T-cell (primary cell): Measurements from ENCODE around the gene KATNB1. TPM values are rescaled to one million over a fixed set of nuclear protein-coding genes. Genes with fewer than 3 reads are reported as not detected.
"Not testable (repeated sequence)": the region's sequence is repeated elsewhere in the genome, so short reads cannot be mapped to it uniquely, and the experiment has no call there.

Experiments
- ATAC-seq, 4 experiments: fragments of 200-7000 bp in 3 of 4; fragments of 150-1000 bp in 1 of 4; cut with Tn5 transposase; replicated peaks in 1 of 4; 1 replicate in 3 of 4; 2 replicates in 1 of 4; pipeline ENCODE4 v1.10.0; 2021; ENCODE audit warnings: moderate library complexity in 3 of 4, mild to moderate bottlenecking in 2 of 4, moderate number of reproducible peaks in 1 of 4
- CTCF ChIA-PET, 2 donors: fragments of 300-600 bp; sonication (Branson Sonifier 250); formaldehyde crosslinking; loops; one replicate each; lab custom pipeline; 2022; ENCODE audit warnings: antibody characterized with exemption in 2 of 2; lab: Charles Lee
- POLR2A ChIA-PET, 2 donors: fragments of 300-600 bp; sonication (Branson Sonifier 250); formaldehyde crosslinking; loops; one replicate each; lab custom pipeline; 2022; ENCODE audit warnings: antibody characterized with exemption in 2 of 2; lab: Charles Lee
- DNase-seq, 35 experiments: peaks; one replicate each; pipeline versions ENCODE4 v3.0.0 to v3.0.0-alpha.2; 2013 to 2023
- H3K27ac ChIP-seq: one replicate; pipeline ENCODE4 v1.5.1; 2013; ENCODE audit warnings: low read length
- H3K27me3 ChIP-seq, 2 experiments: replicated peaks in 1 of 2; 1 replicate in 1 of 2; 2 replicates in 1 of 2; pipeline versions ENCODE4 v1.6.1 to v1.7.0; 2013; ENCODE audit warnings: low read length in 1 of 2, mixed read lengths in 1 of 2; ENCODE audit not compliant: control insufficient read depth in 2 of 2, insufficient read depth in 2 of 2; ENCODE audit errors: extremely low read depth in 1 of 2
- H3K36me3 ChIP-seq, 2 donors: 1 replicate in 1 of 2; 2 replicates in 1 of 2; pipeline versions ENCODE4 v1.6.1 to v1.7.0; 2013; ENCODE audit warnings: low read length in 1 of 2; ENCODE audit not compliant: control insufficient read depth in 2 of 2, insufficient read depth in 1 of 2; ENCODE audit errors: extremely low read depth in 1 of 2
- H3K4me1 ChIP-seq, 2 experiments: 1 replicate in 1 of 2; 2 replicates in 1 of 2; pipeline versions ENCODE4 v1.6.1 to v1.7.0; 2013; ENCODE audit warnings: low read length in 2 of 2, mixed read lengths in 1 of 2; ENCODE audit not compliant: insufficient read depth in 2 of 2, control insufficient read depth in 1 of 2; ENCODE audit errors: extremely low read depth in 1 of 2
- H3K4me3 ChIP-seq, 2 donors: 1 replicate in 1 of 2; 2 replicates in 1 of 2; pipeline versions ENCODE4 v1.5.1 to v1.7.0; 2013; ENCODE audit warnings: mild to moderate bottlenecking in 2 of 2, low read length in 1 of 2, moderate library complexity in 1 of 2; ENCODE audit not compliant: control insufficient read depth in 1 of 2; ENCODE audit errors: extremely low read depth in 1 of 2
- H3K9me3 ChIP-seq: 2 replicates; pipeline ENCODE4 v1.7.0; 2013
- H3K27ac Mint-ChIP-seq, 2 donors: one replicate each; pipeline ENCODE4 v1.8.0; 2020 to 2021; ENCODE audit warnings: mild to moderate bottlenecking in 2 of 2, mixed read lengths in 2 of 2
- H3K27me3 Mint-ChIP-seq, 2 donors: one replicate each; pipeline ENCODE4 v1.8.0; 2021 to 2022; ENCODE audit warnings: mixed read lengths in 2 of 2
- H3K36me3 Mint-ChIP-seq: one replicate; pipeline ENCODE4 v1.8.0; 2021; ENCODE audit warnings: mixed read lengths
- H3K4me1 Mint-ChIP-seq, 3 donors: one replicate each; pipeline ENCODE4 v1.8.0; 2020 to 2022; ENCODE audit warnings: mixed read lengths in 3 of 3, mild to moderate bottlenecking in 1 of 3
- H3K4me3 Mint-ChIP-seq, 3 donors: one replicate each; pipeline ENCODE4 v1.8.0; 2020 to 2022; ENCODE audit warnings: mild to moderate bottlenecking in 3 of 3, mixed read lengths in 3 of 3, moderate library complexity in 3 of 3
- H3K9me3 Mint-ChIP-seq, 3 donors: one replicate each; pipeline ENCODE4 v1.8.0; 2020 to 2022; ENCODE audit warnings: mixed read lengths in 3 of 3
- WGBS: methylation state at CpG from one replicate; pipeline ENCODE4 v1.1.5; 2013; ENCODE audit warnings: missing lambda C conversion rate; ENCODE audit not compliant: insufficient coverage; 5-methylcytosine and 5-hydroxymethylcytosine counted together
- total RNA-seq, 35 experiments: library from RNA in 6 of 35; stranded (reverse) in 6 of 35; fragments of 120-200 nt in 1 of 35; gene quantifications; one replicate each; pipeline versions ENCODE4 v1.2.1 to v1.2.4 and lab custom pipeline; 2013 to 2026

Gene KATNB1
- total RNA-seq, 5 donors from 2014 or later (not counting 1 experiment from before 2014, with no cell fraction given): 23.0 to 28.0 (median 25.5) TPM

DNA sequence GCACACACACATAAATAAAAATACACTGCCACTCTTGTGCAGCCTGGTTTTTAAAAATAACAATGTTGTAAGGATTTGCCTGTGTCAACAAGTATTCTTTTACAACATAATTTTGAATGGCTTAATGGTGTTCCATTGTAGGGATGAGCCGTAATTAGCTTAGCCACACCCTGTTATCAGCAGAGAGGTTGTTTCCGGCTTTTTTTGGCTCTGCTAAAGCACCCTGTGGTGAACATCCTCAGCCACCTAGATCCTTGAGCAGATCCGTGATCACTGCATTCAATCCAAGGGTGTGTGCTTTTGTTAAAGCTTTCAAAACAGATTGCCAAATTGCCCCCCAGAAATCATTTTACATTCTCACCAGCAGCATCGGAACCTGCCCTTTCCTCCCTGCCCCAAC lies 7.0 kb downstream of the KATNB1 start:
- Mint-ChIP-seq H3K27me3 (no peaks in the 10 kb centered on the region), H3K4me1 (peaks cover 0 to 5% (median 2%) of the 10 kb centered on the region in 3 donors), H3K36me3 (peaks cover 20% of the 10 kb centered on the region), H3K4me3 (no peak overlapping the region), H3K9me3 (no peaks in the 10 kb centered on the region), H3K27ac (no peak overlapping the region)
- no peak overlapping the region for H3K27ac ChIP-seq
- H3K27me3 ChIP-seq: no peaks in the 10 kb centered on the region
- no peaks in the 10 kb centered on the region for H3K4me1 ChIP-seq
- 100% methylated on average over 2 of the region's 4 CpGs for WGBS
- H3K36me3 ChIP-seq: peaks cover 6 to 30% of the 10 kb centered on the region in 2 donors
- no peak overlapping the region for H3K4me3 ChIP-seq
- ChIA-PET POLR2A (no interaction called here), CTCF (no interaction called here)
- DNase-seq (no peak), ATAC-seq (no peak)
- H3K9me3 ChIP-seq: no peaks in the 10 kb centered on the region

GRCh38 chr16:57743458-57743857 lies 7.9 kb downstream of the KATNB1 start:
- Histone ChIP-seq H3K27ac (no peak overlapping the region), H3K9me3 (no peaks in the 10 kb centered on the region), H3K36me3 (peaks cover 3 to 30% of the 10 kb centered on the region in 2 donors), H3K4me3 (no peak overlapping the region), H3K27me3 (no peaks in the 10 kb centered on the region), H3K4me1 (no peaks in the 10 kb centered on the region)
- ATAC-seq: no peak
- peaks cover 20% of the 10 kb centered on the region for H3K36me3 Mint-ChIP-seq
- H3K4me1 Mint-ChIP-seq: no peaks in the 10 kb centered on the region
- no peaks in the 10 kb centered on the region for H3K27me3 Mint-ChIP-seq
- no peak overlapping the region for H3K4me3 Mint-ChIP-seq
- no peak overlapping the region for H3K27ac Mint-ChIP-seq
- ChIA-PET POLR2A (interaction anchor here in 1 of 2 donors (0.5 kb wide), 1 partner anchor 113 kb away, joined by 10 read pairs; no protein-coding TSS in a partner anchor), CTCF (no interaction called here)
- WGBS: 79% methylated on average over 6 of the region's 10 CpGs
- no peaks in the 10 kb centered on the region for H3K9me3 Mint-ChIP-seq
- no peak for DNase-seq

DNA sequence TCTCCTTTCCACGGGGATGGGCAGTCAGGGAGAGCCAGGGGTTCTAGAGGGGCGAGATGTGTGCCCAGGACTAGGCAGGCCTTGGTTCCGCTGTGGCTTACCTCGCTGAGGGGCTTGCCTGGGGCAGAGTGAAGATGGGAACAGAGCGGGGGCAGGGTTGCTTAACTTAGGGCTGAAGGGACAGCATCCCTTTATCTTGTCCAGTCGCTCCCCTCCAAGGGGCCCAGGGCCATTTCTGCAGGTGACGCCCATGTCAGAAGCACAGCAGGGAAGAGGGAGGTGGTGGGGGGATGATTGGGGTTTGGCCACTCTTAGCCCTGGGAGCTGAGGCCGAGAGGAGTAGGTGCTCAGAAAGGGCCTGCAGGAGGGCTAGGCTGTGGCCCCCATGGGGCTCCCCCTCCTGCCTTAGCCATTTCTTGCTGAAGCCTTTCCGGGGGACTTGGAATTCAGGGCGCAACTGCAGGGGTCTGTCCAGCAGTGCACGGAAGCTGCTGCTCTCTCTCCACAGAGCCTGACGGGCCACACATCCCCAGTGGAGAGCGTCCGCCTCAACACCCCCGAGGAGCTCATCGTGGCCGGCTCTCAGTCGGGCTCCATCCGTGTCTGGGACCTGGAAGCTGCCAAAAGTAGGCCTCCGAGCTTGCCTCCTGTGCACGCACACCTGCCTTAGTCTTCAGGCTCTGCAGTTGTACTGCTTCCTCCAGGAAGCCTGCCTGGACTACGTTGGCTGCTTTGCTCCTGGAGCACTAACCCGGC lies 8.5 kb downstream of the KATNB1 start:
- ChIA-PET CTCF (no interaction called here), POLR2A (interaction anchor here in 1 of 2 donors (0.5 to 1.0 kb wide), 2 partner anchors 8 to 112 kb away, joined by 4 to 10 read pairs; partner anchors contain the start of gene KATNB1)
- Histone ChIP-seq H3K27ac (no peak overlapping the region), H3K4me3 (no peak overlapping the region), H3K9me3 (no peaks in the 10 kb centered on the region), H3K36me3 (peaks cover 3 to 27% of the 10 kb centered on the region in 2 donors), H3K27me3 (no peaks in the 10 kb centered on the region), H3K4me1 (no peaks in the 10 kb centered on the region)
- WGBS: 95% methylated on average over 19 of the region's 23 CpGs
- Mint-ChIP-seq H3K4me1 (no peaks in the 10 kb centered on the region), H3K4me3 (no peak overlapping the region), H3K36me3 (peaks cover 20% of the 10 kb centered on the region), H3K9me3 (no peaks in the 10 kb centered on the region), H3K27ac (no peak overlapping the region), H3K27me3 (no peaks in the 10 kb centered on the region)
- DNase-seq (no peak), ATAC-seq (no peak)

GRCh38 chr16:57744642-57744903 lies 9.0 kb downstream of the KATNB1 start:
- peaks cover 0 to under 1% of the 10 kb centered on the region in 2 experiments for H3K4me1 ChIP-seq
- Mint-ChIP-seq H3K4me3 (no peak overlapping the region), H3K36me3 (peaks cover 20% of the 10 kb centered on the region), H3K4me1 (no peaks in the 10 kb centered on the region), H3K9me3 (no peaks in the 10 kb centered on the region), H3K27me3 (no peaks in the 10 kb centered on the region), H3K27ac (no peak overlapping the region)
- H3K36me3 ChIP-seq: peaks cover 3 to 27% of the 10 kb centered on the region in 2 donors
- ChIA-PET CTCF (no interaction called here), POLR2A (interaction anchor here in 1 of 2 donors (1.0 kb wide), 1 partner anchor 9 kb away, joined by 4 read pairs; the partner anchor contains the start of gene KATNB1)
- no peak overlapping the region for H3K27ac ChIP-seq
- H3K4me3 ChIP-seq: no peak overlapping the region
- no peaks in the 10 kb centered on the region for H3K27me3 ChIP-seq
- H3K9me3 ChIP-seq: no peaks in the 10 kb centered on the region
- WGBS: 94% methylated on average over 5 of the region's 7 CpGs
- no peak for DNase-seq
- no peak for ATAC-seq

DNA sequence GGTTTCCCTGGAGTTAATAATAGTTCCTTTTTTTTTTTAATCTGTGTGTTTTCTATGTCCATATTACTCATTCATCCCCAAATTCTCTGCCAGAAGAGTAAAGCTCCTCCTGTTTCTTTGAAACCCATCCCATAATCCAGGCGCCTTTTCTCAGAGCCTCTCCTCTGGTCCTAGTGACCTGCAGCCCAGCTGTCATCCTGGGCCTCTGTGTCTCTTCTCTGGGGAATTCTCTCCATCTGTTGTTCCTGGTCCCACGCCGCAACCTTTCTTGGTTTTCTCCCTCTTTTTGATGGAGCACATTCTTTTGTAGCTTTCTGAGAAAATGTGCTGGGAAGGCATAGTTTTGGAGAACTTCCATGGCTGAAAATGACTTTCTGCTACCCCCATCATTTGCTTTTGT lies 10.2 kb downstream of the KATNB1 start:
- Mint-ChIP-seq H3K4me1 (peaks cover 0 to 2% (median 0%) of the 10 kb centered on the region in 3 donors), H3K9me3 (no peaks in the 10 kb centered on the region), H3K27me3 (no peaks in the 10 kb centered on the region), H3K4me3 (no peak overlapping the region), H3K36me3 (peaks cover 26% of the 10 kb centered on the region), H3K27ac (no peak overlapping the region)
- no peak for DNase-seq
- Histone ChIP-seq H3K4me1 (peaks cover 0 to 12% of the 10 kb centered on the region in 2 experiments), H3K27ac (no peak overlapping the region), H3K36me3 (peaks cover 5 to 27% of the 10 kb centered on the region in 2 donors), H3K27me3 (no peaks in the 10 kb centered on the region), H3K4me3 (no peak overlapping the region), H3K9me3 (no peaks in the 10 kb centered on the region)
- ChIA-PET POLR2A (interaction anchor here in 1 of 2 donors (0.7 kb wide), 1 partner anchor 12 kb away, joined by 3 read pairs; no protein-coding TSS in a partner anchor), CTCF (no interaction called here)
- ATAC-seq: no peak
- 100% methylated on average over 1 of the region's 3 CpGs for WGBS

GRCh38 chr16:57746316-57746715 lies 10.7 kb downstream of the KATNB1 start:
- H3K9me3 ChIP-seq, ATAC-seq, H3K27me3 Mint-ChIP-seq, H3K27me3 ChIP-seq, DNase-seq, H3K4me3 Mint-ChIP-seq, H3K9me3 Mint-ChIP-seq, H3K4me3 ChIP-seq, H3K4me1 Mint-ChIP-seq, H3K27ac Mint-ChIP-seq, H3K27ac ChIP-seq: not testable (repeated sequence)
- peaks cover 6 to 27% of the 10 kb centered on the region in 2 donors for H3K36me3 ChIP-seq
- H3K4me1 ChIP-seq: peaks cover 0 to 18% of the 10 kb centered on the region in 2 experiments
- H3K36me3 Mint-ChIP-seq: peaks cover 31% of the 10 kb centered on the region
- ChIA-PET POLR2A (interaction anchor here in 1 of 2 donors (0.7 kb wide), 1 partner anchor 12 kb away, joined by 3 read pairs; no protein-coding TSS in a partner anchor), CTCF (interaction anchor here in 1 of 2 donors (0.5 kb wide), 1 partner anchor 1291 kb away, joined by 3 read pairs; no protein-coding TSS in a partner anchor)
- 88% methylated on average over 4 of the region's 7 CpGs for WGBS
